Mucosa of descending colon (tissue), 3 donors: Measurements from ENCODE around the gene TAF11L12. TPM values are rescaled to one million over a fixed set of nuclear protein-coding genes. Genes with fewer than 3 reads are reported as not detected.

ENCODE experiments used
- ATAC-seq: fragments of 200-7000 bp; cut with Tn5 transposase; one replicate; pipeline ENCODE4 v1.9.1; 2020; ENCODE audit warnings: mild to moderate bottlenecking, moderate library complexity
- DNase-seq, 3 donors: peaks; one replicate each; pipeline ENCODE4 v3.0.0-alpha.2; 2020
- H3K36me3 ChIP-seq: fragments of 200-600 bp; one replicate; pipeline ENCODE4 v1.8.0; 2021; ENCODE audit warnings: low read depth, mild to moderate bottlenecking
- H3K4me1 ChIP-seq: fragments of 200-600 bp; one replicate; pipeline ENCODE4 v1.8.0; 2021; ENCODE audit warnings: low read depth, mild to moderate bottlenecking
- H3K4me3 ChIP-seq: fragments of 200-600 bp; one replicate; pipeline ENCODE4 v1.8.0; 2021; ENCODE audit warnings: mild to moderate bottlenecking
- H3K9me3 ChIP-seq: fragments of 200-600 bp; one replicate; pipeline ENCODE4 v1.8.0; 2021; ENCODE audit warnings: mild to moderate bottlenecking
- intact Hi-C, 2 donors: fragments of 100-400 bp; cut with DNase I in 1 of 2; cut with micrococcal nuclease in 1 of 2; formaldehyde crosslinking; loops; one replicate each; pipeline versions ENCODE4 v1.11.0 to v1.11.1; 2022; cut with DNase I, micrococcal nuclease
- total RNA-seq, 3 donors: library from RNA; stranded (reverse); fragmentation: NEBNext Ultra II Directional in 2 of 3; extraction: Animal tissue kit (Norgen Biotek cat#: 25700) in 2 of 3; gene quantifications; one replicate each; pipeline versions ENCODE4 v1.2.1 to v1.2.4, GENCODE V29; 2021 to 2023
- TF ChIP-seq, protein P1 (sequence below): fragments of 200-600 bp; IDR thresholded peaks from one replicate; pipeline ENCODE4 v1.8.0; 2022; ENCODE audit warnings: antibody characterized with exemption, mild to moderate bottlenecking
- donor health status: DM: no; HTN: no; CAD: no; lungs with moderate emphysema.
- donor health status: DM: no; HTN: no; CAD: no.
- donor health status: DM: no; HTN: yes; CAD: no.

Gene TAF11L12
- total RNA-seq, 3 donors from 2014 or later = not detected

DNA sequence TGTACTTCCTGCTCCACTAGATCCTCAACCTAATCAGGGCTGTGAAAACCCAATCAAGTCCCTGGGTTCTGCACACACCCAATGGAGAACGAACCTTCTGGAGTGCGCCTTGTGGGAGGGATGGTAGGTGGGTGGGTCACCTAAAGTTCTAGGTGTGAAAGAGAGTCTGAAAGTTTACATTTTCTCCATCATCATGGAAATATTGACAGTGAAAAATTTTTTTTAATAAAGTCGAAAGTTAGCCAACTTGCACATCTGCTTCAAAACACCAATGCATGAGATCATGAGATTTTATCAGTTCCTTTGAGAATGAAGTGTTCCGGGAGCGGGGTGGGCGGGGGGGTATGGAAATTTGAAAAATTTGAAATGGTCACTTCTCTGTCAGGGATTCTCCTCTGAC lies 45.7 kb downstream of the TAF11L12 start:
- Histone ChIP-seq H3K4me3 (no peak overlapping the region), H3K4me1 (no peaks in the 10 kb centered on the region), H3K36me3 (no peaks in the 10 kb centered on the region), H3K9me3 (no peaks in the 10 kb centered on the region)
- no peak for ATAC-seq
- no peak for DNase-seq
- intact Hi-C loops = no loop called here
- TF ChIP-seq, protein P1, sequence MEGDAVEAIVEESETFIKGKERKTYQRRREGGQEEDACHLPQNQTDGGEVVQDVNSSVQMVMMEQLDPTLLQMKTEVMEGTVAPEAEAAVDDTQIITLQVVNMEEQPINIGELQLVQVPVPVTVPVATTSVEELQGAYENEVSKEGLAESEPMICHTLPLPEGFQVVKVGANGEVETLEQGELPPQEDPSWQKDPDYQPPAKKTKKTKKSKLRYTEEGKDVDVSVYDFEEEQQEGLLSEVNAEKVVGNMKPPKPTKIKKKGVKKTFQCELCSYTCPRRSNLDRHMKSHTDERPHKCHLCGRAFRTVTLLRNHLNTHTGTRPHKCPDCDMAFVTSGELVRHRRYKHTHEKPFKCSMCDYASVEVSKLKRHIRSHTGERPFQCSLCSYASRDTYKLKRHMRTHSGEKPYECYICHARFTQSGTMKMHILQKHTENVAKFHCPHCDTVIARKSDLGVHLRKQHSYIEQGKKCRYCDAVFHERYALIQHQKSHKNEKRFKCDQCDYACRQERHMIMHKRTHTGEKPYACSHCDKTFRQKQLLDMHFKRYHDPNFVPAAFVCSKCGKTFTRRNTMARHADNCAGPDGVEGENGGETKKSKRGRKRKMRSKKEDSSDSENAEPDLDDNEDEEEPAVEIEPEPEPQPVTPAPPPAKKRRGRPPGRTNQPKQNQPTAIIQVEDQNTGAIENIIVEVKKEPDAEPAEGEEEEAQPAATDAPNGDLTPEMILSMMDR = no peak

Other genes with a start within 250 kb of the TAF11L12 start
- not detected for gene TAF11L2, start 112.2 kb upstream of the TAF11L12 start, total RNA-seq
- not detected for gene TAF11L3, start 92.0 kb upstream of the TAF11L12 start, total RNA-seq
- gene TAF11L4, start 88.6 kb upstream of the TAF11L12 start, total RNA-seq = not detected
- not detected for gene TAF11L5, start 85.2 kb upstream of the TAF11L12 start, total RNA-seq
- not detected for gene TAF11L6, start 81.7 kb upstream of the TAF11L12 start, total RNA-seq
- gene TAF11L7, start 24.6 kb upstream of the TAF11L12 start, total RNA-seq = not detected
- gene TAF11L8, start 19.4 kb upstream of the TAF11L12 start, total RNA-seq = not detected
- gene TAF11L9, start 16.0 kb upstream of the TAF11L12 start, total RNA-seq = not detected
- not detected for gene TAF11L10, start 12.6 kb upstream of the TAF11L12 start, total RNA-seq
- not detected for gene TAF11L11, start 6.2 kb upstream of the TAF11L12 start, total RNA-seq
- gene TAF11L13, start 21.7 kb downstream of the TAF11L12 start, total RNA-seq = not detected
- gene TAF11L14, start 24.1 kb downstream of the TAF11L12 start, total RNA-seq = not detected